ENCODE results near the gene DCTN2. TPM values are rescaled to one million over a fixed set of nuclear protein-coding genes. Genes with fewer than 3 reads are reported as not detected.

DCTN2 gene
- total RNA-seq (100 to 1,000 TPM; 104 to 111 TPM), polyA plus RNA-seq (ENCODE audit: insufficient read length in 6 of 6) (100 to 1,000 TPM; 150 to 162 (median 156) TPM)
- long read RNA-seq, donor 1, transcript DCTN2-209 (14 exons, 2,061 nt), result major isoform, 27 of 67 reads
- long read RNA-seq, donor 1, transcript DCTN2-207 (5 exons, 566 nt), result minor isoform, 16 of 67 reads
- long read RNA-seq, donor 1, partial matches to known transcripts, result 7 of 67 reads
- long read RNA-seq, donor 1, other reads (novel, unspliced or antisense), result 14 of 67 reads
- long read RNA-seq, donor 2, transcript DCTN2-207 (5 exons, 566 nt), result minor isoform, 8 of 42 reads
- long read RNA-seq, donor 2, transcript DCTN2-209 (14 exons, 2,061 nt), result major isoform, 26 of 42 reads
- long read RNA-seq, donor 2, partial matches to known transcripts, result 5 of 42 reads
- long read RNA-seq, donor 2, other reads (novel, unspliced or antisense), result 0 of 42 reads
- long read RNA-seq, donor 3, transcript DCTN2-209 (14 exons, 2,061 nt), result major isoform, 31 of 35 reads
- long read RNA-seq, donor 3, partial matches to known transcripts, result 0 of 35 reads
- long read RNA-seq, donor 3, other reads (novel, unspliced or antisense), result 0 of 35 reads
- long read RNA-seq, donor 4, transcript DCTN2-209 (14 exons, 2,061 nt), result major isoform, 160 of 202 reads
- long read RNA-seq, donor 4, partial matches to known transcripts, result 8 of 202 reads
- long read RNA-seq, donor 4, other reads (novel, unspliced or antisense), result 33 of 202 reads
- long read RNA-seq, donor 5, transcript DCTN2-207 (5 exons, 566 nt), result minor isoform, 8 of 41 reads
- long read RNA-seq, donor 5, transcript DCTN2-209 (14 exons, 2,061 nt), result major isoform, 28 of 41 reads
- long read RNA-seq, donor 5, partial matches to known transcripts, result 0 of 41 reads
- long read RNA-seq, donor 5, other reads (novel, unspliced or antisense), result 5 of 41 reads
- long read RNA-seq, donor 6, transcript DCTN2-209 (14 exons, 2,061 nt), result major isoform, 31 of 70 reads
- long read RNA-seq, donor 6, transcript DCTN2-207 (5 exons, 566 nt), result minor isoform, 5 of 70 reads
- long read RNA-seq, donor 6, partial matches to known transcripts, result 29 of 70 reads
- long read RNA-seq, donor 6, other reads (novel, unspliced or antisense), result 5 of 70 reads
- long read RNA-seq, donor 7, transcript DCTN2-209 (14 exons, 2,061 nt), result major isoform, 14 of 22 reads
- long read RNA-seq, donor 7, partial matches to known transcripts, result 0 of 22 reads
- long read RNA-seq, donor 7, other reads (novel, unspliced or antisense), result 5 of 22 reads
- long read RNA-seq, donor 8, transcript DCTN2-209 (14 exons, 2,061 nt), result major isoform, 17 of 22 reads
- long read RNA-seq, donor 8, partial matches to known transcripts, result 0 of 22 reads
- long read RNA-seq, donor 8, other reads (novel, unspliced or antisense), result 0 of 22 reads
- long read RNA-seq, donor 9, result 0 reads
- long read RNA-seq, donor 10, transcript DCTN2-209 (14 exons, 2,061 nt), result major isoform, 198 of 261 reads
- long read RNA-seq, donor 10, partial matches to known transcripts, result 6 of 261 reads
- long read RNA-seq, donor 10, other reads (novel, unspliced or antisense), result 52 of 261 reads
- long read RNA-seq, donor 11, transcript DCTN2-207 (5 exons, 566 nt), result minor isoform, 7 of 76 reads
- long read RNA-seq, donor 11, transcript DCTN2-209 (14 exons, 2,061 nt), result major isoform, 21 of 76 reads
- long read RNA-seq, donor 11, partial matches to known transcripts, result 5 of 76 reads
- long read RNA-seq, donor 11, other reads (novel, unspliced or antisense), result 43 of 76 reads
- long read RNA-seq, donor 12, transcript DCTN2-209 (14 exons, 2,061 nt), result major isoform, 24 of 31 reads
- long read RNA-seq, donor 12, partial matches to known transcripts, result 0 of 31 reads
- long read RNA-seq, donor 12, other reads (novel, unspliced or antisense), result 5 of 31 reads

- DNase-seq (peak; percentile 94 to 97 (median 96)), ATAC-seq (peak; percentile 98)
- Histone ChIP-seq H3K9me3 (no peaks in the 10 kb centered on the region), H3K27ac (peak within 1 kb of the TSS; percentile 65 to 87), H3K27me3 (peaks cover 9 to 31% of the 10 kb centered on the region in 2 donors), H3K4me3 (peak within 1 kb of the TSS; percentile 93 to 95), H3K36me3 (peaks cover 0 to 21% of the 10 kb centered on the region in 2 donors), H3K4me1 (peaks cover 16 to 43% of the 10 kb centered on the region in 2 donors)
- intact Hi-C loops (cut with DNase I), result no loop called here
- TF ChIP-seq, protein P1, sequence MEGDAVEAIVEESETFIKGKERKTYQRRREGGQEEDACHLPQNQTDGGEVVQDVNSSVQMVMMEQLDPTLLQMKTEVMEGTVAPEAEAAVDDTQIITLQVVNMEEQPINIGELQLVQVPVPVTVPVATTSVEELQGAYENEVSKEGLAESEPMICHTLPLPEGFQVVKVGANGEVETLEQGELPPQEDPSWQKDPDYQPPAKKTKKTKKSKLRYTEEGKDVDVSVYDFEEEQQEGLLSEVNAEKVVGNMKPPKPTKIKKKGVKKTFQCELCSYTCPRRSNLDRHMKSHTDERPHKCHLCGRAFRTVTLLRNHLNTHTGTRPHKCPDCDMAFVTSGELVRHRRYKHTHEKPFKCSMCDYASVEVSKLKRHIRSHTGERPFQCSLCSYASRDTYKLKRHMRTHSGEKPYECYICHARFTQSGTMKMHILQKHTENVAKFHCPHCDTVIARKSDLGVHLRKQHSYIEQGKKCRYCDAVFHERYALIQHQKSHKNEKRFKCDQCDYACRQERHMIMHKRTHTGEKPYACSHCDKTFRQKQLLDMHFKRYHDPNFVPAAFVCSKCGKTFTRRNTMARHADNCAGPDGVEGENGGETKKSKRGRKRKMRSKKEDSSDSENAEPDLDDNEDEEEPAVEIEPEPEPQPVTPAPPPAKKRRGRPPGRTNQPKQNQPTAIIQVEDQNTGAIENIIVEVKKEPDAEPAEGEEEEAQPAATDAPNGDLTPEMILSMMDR (IDR thresholded peaks at IDR 0.05), result no peak
Observed at GRCh38 chr12:57546438-57547287, at the start of gene DCTN2. TSS of gene DCTN2 (minus strand) at chr12:57547192. CDS start at chr12:57547063, 129 bp downstream.

GRCh38 chr12:57593187-57593586 is 46.2 kb upstream of the DCTN2 start:
- Histone ChIP-seq H3K27ac (no peak overlapping the region), H3K4me1 (peaks cover 0 to 22% of the 10 kb centered on the region in 2 donors), H3K36me3 (peaks cover 0 to 43% of the 10 kb centered on the region in 2 donors), H3K9me3 (no peaks in the 10 kb centered on the region), H3K27me3 (peaks cover 0 to under 1% of the 10 kb centered on the region in 2 donors), H3K4me3 (no peak overlapping the region)
- no peak for DNase-seq
- ATAC-seq, result no peak
- intact Hi-C loops (cut with DNase I), result no loop called here
- TF ChIP-seq, protein P1 (IDR thresholded peaks at IDR 0.05), result no peak

DNA sequence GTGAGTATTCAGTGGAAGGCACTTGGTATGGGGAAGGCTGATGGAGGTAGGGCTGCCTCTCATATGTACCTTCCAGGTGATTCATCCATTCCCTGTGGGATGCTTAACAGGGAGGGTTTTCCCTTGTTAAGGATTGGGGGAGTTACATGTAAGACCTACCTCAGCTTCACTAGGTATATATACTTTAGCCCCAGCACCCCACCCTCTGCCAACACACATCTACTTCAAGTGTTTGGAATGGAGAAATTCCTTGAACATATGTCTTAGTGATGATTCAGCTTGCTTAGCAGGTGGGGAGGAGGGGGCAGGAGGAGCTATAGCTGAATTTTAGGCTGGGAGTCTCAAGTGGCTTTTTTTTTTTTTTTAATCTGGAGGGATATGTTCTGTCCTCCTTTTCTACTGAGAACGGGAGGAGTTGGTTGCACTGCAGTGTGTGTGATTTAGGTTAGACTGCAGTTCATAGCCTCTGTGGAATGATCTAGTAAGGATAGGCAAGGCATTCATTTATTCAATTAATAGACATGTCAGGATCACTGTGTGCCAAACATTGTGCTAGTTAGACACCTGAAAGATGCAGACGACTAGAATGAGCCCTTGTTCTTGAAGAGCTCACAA is 45.7 kb upstream of the DCTN2 start:
- TF ChIP-seq, protein P1 (IDR thresholded peaks at IDR 0.05), result no peak
- intact Hi-C loops (cut with DNase I), result no loop called here
- peak; percentile 15 for ATAC-seq

More for the DNA sequence above, 45.7 kb upstream of the DCTN2 start:
- Histone ChIP-seq H3K9me3 (no peaks in the 10 kb centered on the region), H3K4me1 (peaks cover 0 to 22% of the 10 kb centered on the region in 2 donors), H3K4me3 (no peak overlapping the region), H3K27ac (no peak overlapping the region), H3K36me3 (peaks cover 0 to 37% of the 10 kb centered on the region in 2 donors), H3K27me3 (peaks cover 0 to 6% of the 10 kb centered on the region in 2 donors)
- no peak for DNase-seq

All from left lung (tissue), 14 donors.